T1000 (cell line): ENCODE data around the gene ACTMAP.
"Not testable (repeated sequence)": the region's sequence is repeated elsewhere in the genome, so short reads cannot be mapped to it uniquely, and the experiment has no call there.

Source experiments
- DNase-seq: peaks from one replicate; lab custom pipeline; 2025; ENCODE audit warnings: mixed read lengths; lab: John Stamatoyannopoulos, UW

Gene ACTMAP

GRCh38 chr19:40743926-40744325, 6.4 kb downstream of the ACTMAP start:
- DNase-seq, result no peak

DNA sequence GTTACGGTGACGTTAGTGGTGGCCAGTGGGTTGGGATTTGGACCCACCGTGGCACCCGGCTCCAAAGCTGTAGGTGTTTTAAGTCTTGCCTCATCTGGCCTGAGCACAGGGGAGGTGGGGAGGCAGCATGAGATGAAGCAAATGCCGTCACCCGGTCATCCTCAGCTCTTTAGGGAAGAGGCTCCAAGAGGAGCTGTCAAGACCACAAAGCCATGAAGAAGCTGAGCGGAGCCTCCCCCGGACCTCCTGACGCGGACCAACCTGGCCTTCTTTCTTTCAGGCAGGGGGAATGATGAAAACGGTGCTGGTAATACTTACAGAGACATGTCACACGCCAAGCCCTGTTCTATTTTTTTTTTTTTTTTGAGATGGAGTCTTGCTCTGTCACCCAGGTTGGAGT, 7.4 kb downstream of the ACTMAP start:
- no peak for DNase-seq

DNA sequence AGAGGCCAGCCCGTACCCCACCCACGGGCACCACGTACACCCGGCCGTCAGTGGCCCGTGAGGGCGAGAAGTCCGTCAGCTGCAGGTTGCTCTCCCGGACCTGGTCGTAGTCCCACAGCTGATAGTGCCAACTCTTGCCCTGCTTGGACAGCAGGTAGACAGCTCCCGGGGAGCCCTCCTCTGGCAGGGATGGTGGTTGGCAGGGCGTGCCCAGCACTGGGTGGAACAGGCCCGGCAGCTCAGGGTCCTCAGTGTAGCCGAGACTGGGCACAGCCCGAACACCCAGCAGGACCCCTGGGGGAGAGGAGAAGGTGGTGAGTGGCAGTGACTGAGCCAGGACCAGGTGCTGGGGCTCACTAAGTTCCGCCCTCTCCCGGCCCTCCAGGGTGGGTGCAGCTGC, 7.8 kb downstream of the ACTMAP start:
- no peak for DNase-seq

- DNase-seq, result no peak
Measured at GRCh38 chr19:40741527-40742390, 8.5 kb downstream of the ACTMAP start.

- DNase-seq, result no peak
Measured at GRCh38 chr19:40740747-40741146, 9.5 kb downstream of the ACTMAP start.

DNA sequence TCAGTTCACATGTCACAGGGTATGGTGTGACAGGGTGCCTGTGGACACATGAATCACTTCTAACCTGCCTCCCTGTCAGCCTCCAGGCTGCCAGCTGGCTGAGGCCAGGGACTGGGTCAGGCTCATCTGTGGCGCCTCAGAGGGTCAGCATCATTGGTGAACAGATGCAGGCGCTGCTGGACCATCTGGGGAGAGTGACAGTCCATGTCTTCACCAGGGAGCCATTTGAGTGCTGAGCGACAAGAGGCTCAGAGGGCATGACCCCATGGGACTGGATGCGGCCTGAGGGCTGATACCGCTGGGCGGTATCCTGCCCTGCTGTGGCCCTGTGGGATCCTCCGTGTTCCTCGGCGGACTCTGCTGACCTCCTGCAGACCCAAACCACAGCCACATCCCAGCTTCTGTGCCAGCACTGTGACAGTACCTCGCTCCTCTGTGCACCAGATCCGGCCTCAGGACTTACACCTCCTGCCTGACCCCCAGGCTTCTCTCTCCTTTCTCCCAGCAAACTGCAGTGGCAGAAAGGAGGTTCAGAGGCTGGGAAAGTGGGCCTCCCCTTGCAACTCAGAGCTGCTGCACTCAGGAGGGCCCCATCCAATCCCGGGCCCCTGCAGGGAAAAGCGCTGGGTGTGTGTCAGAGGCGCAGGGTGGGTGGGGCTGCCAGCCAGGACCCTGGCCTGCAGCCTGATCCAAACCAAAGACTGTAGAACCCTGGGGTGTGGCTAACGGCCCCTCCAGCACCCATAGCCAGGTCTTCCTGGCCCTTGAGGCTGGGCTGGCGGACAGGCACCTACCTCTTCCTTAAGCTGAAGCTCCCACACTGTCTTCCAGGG, 10.2 kb downstream of the ACTMAP start:
- no peak for DNase-seq

- no peak for DNase-seq
Measured at GRCh38 chr19:40739030-40739839, 11.0 kb downstream of the ACTMAP start.

DNA sequence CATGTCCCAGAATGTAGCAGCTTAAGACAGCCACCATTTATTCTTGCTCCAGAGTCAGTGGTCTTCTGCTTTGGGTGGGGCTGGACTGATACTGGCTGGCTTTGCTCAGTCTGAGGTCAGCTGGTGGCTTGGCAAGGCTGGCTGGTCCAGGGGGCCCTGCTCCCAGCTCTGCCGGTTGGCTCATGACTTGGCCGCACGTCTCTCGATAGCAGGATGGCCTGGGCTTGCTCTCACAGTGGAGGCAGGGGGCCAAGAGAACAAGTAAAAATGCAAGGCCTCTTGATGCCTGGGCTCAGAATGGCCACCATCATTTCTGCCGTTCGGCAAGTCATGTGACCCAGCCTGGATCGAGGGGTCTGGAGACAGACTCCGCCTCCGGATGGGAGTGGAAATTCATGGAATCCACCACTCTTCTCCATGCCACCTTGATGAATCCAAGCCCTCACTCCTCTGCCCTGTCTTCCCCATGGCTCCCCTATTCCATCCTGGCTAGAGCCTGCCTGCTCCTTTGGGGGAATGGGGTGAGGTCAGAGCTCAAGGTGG, 13.1 kb downstream of the ACTMAP start:
- no peak for DNase-seq

- DNase-seq, result no peak
Measured at GRCh38 chr19:40736661-40737060, 13.6 kb downstream of the ACTMAP start.

DNA sequence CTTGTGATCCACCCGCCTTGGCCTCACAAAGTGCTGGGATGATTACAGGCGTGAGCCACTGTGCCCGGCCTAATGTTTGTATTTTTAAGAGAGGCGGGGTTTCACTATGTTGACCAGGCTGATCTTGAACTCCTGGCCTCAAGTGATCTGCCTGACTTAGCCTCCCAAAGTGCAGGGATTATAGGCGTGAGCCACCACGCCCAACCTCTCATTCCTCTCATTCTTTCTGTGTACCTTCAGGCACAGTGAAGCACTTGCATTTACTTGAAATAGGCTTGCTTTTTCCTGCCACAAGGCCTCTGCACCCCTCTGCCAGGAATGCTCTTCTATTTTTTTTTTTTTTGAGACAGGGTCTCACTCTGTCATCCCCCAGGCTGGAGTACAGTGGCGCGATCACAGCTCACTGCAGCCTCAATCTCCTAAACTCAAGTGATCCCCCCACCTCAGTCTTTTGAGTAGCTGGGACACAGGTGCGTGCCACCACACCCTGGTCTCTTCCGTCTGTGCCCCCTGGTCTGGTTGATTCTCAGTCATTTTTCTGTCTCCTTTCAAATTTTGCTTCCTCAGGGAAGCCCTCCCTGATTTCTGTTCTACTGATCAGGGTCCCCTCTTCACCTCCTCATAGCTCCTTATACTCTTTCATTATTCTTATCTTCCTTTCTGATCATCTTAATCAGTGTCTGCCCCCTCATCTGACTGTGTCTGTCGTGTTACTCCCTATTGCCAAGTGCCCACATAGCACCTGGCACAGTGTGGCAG, 15.1 kb downstream of the ACTMAP start:
- DNase-seq, result no peak

DNA sequence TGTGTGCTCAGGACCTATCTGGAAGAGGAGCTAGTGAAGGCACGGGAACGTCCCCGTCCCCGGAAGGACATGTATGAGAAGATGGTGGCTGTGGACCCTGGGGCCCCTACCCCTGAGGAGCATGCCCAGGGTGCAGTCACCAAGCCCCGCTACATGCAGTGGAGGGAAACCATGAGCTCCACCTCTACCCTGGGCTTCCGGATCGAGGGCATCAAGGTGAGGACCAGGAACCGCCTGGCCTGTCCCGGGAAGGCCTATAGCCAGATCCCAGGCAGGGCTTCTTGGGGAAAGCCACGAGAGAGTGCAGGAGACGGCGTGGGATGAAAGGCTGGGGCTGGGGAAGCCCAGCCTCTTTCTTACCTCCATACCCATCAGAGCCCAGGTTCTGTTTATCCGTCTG, 17.1 kb downstream of the ACTMAP start:
- no peak for DNase-seq

DNA sequence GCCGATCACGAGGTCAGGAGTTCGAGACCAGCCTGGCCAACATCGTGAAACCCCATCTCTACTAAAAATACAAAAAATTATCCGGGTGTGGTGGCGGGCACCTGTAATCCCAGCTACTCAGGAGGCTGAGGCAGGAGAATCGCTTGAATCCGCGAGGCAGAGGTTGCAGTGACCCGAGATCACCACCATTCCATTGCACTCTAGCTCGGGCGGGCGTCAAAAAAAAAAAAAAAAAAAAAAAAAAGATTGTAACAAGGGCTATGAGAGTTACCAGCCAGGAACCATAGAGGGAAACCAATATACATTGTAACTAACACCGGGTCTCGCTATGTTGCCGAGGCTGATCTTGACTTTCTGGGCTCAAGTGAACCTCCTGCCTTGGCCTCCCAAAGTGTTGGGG, 18.0 kb downstream of the ACTMAP start:
- DNase-seq, result not testable (repeated sequence)

- DNase-seq, result not testable (repeated sequence)
Measured at GRCh38 chr19:40730065-40730464, 20.2 kb downstream of the ACTMAP start.

- no peak for DNase-seq
Measured at GRCh38 chr19:40726279-40726678, 24.0 kb downstream of the ACTMAP start.

GRCh38 chr19:40724855-40725254, 25.4 kb downstream of the ACTMAP start:
- DNase-seq, result no peak

DNA sequence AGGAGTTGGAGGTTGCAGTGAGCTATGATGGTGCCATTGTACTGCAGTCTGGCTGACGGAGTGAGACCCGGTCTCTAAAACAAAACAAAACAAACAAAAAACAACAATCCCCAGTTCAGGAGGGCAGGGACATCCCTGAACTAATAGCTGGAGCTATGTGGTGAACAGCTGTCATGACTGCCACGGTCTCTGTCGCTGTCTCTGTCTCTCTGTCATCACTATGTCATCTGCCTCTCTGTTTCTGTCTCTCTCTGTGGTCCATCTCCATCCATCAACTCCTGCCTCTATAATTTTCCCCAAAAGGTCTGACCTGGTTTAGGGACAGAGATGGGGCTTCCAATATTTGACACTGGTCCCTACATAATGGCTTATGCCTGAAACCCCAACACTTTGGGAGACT, 26.0 kb downstream of the ACTMAP start:
- DNase-seq, result no peak

DNA sequence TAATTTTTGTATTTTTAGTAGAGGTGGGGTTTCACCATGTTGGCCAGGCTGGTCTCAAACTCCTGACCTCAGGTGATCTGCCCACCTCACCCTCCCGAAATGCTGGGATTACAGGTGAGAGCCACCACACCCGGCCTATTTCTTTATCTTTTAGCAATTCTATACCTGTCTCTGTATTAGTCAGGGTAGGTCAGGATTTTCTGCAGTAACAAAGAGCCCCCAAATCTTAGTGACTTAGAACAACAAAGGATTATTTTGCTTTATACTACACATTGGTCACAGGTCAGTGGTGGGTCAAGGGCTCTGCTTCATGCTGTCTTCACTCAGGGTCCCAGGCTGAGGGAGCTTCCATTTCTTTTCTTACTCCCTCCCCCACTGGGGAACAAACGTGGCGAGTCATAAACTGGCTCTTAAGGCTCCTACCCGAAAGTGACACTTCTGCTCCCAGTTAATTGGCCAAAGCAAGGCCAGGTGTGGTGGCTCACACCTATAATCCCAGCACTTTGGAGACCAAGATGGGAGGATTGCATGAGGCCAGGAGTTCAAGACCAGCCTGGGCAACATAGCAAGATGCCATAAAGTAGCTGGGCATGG, 26.5 kb downstream of the ACTMAP start:
- no peak for DNase-seq

- DNase-seq, result no peak
Measured at GRCh38 chr19:40721936-40722661, 28.2 kb downstream of the ACTMAP start.

GRCh38 chr19:40721140-40721486, 29.2 kb downstream of the ACTMAP start:
- no peak for DNase-seq

- no peak for DNase-seq
Measured at GRCh38 chr19:40719414-40719894, 30.8 kb downstream of the ACTMAP start.
